HEK293 (cell line): Measurements from ENCODE around the gene PTCD1.
A peak's percentile ranks its signal among the peaks of the same experiment; 100 is the strongest.

Source experiments
- CTCF ChIA-PET: fragments of 350-600 bp; formaldehyde crosslinking; extraction: SDS; loops from one replicate; lab custom pipeline; 2021; ENCODE audit warnings: antibody characterized with exemption; lab: Yijun Ruan, JAX
- POLR2A ChIA-PET: fragments of 300-600 bp; formaldehyde crosslinking; extraction: SDS; loops from one replicate; lab custom pipeline; 2020; ENCODE audit warnings: antibody characterized with exemption, inconsistent platforms; lab: Yijun Ruan, JAX
- H3K27ac ChIP-seq: fragments of 200-500 bp; sonication (Bioruptor generic); 2 replicates; pipeline ENCODE4 v1.5.1; 2014; ENCODE audit warnings: low read depth, low read length, control low read depth, inconsistent platforms; ENCODE audit errors: extremely low read depth
- H3K36me3 ChIP-seq, 2 experiments: fragments of 200-500 bp in 1 of 2; sonication (Bioruptor generic) in 1 of 2; 1 replicate in 1 of 2; 2 replicates in 1 of 2; pipeline ENCODE4 v1.5.1; 2014 to 2017; ENCODE audit warnings: inconsistent platforms in 2 of 2, low read length in 2 of 2; ENCODE audit not compliant: control insufficient read depth in 2 of 2, insufficient read depth in 1 of 2
- H3K4me1 ChIP-seq: fragments of 200-500 bp; sonication (Bioruptor generic); 2 replicates; pipeline ENCODE4 v1.5.1; 2014; ENCODE audit warnings: mild to moderate bottlenecking, low read length, inconsistent platforms; ENCODE audit not compliant: control insufficient read depth, insufficient read depth
- H3K4me3 ChIP-seq: 2 replicates; pipeline ENCODE4 v1.5.1; 2011; ENCODE audit warnings: low read depth, mild to moderate bottlenecking, control low read depth, low read length, moderate library complexity
- H3K9me3 ChIP-seq: fragments of 200-500 bp; sonication (Bioruptor generic); 2 replicates; pipeline ENCODE4 v1.5.1; 2014; ENCODE audit warnings: low read depth, low read length, inconsistent platforms; ENCODE audit not compliant: control insufficient read depth, insufficient read depth
- GLIS1 ChIP-seq: fragments of 450-650 bp; formaldehyde crosslinking; IDR thresholded peaks from 2 replicates; pipeline ENCODE4 v1.5.1; 2016; ENCODE audit warnings: missing biosample characterization, missing genetic modification characterization
- MZF1 ChIP-seq: fragments of 450-650 bp; formaldehyde crosslinking; IDR thresholded peaks from 2 replicates; pipeline ENCODE4 v1.5.1; 2017; ENCODE audit warnings: missing biosample characterization, missing genetic modification characterization, borderline replicate concordance
- TCF7L2 ChIP-seq: IDR thresholded peaks from 2 replicates; pipeline ENCODE4 v1.6.1; 2011; ENCODE audit warnings: low read depth, mild to moderate bottlenecking, inconsistent platforms, low read length, moderate library complexity, borderline replicate concordance
- ZNF157 ChIP-seq: fragments of 450-650 bp; formaldehyde crosslinking; IDR thresholded peaks from 2 replicates; pipeline ENCODE4 v1.5.1; 2016; ENCODE audit warnings: missing biosample characterization, missing genetic modification characterization
- ZNF24 ChIP-seq: fragments of 450-650 bp; formaldehyde crosslinking; IDR thresholded peaks from 2 replicates; pipeline ENCODE4 v1.5.1; 2016; ENCODE audit warnings: missing biosample characterization, missing genetic modification characterization
- ZNF510 ChIP-seq: fragments of 450-650 bp; formaldehyde crosslinking; IDR thresholded peaks from 2 replicates; pipeline ENCODE4 v1.5.1; 2018; ENCODE audit warnings: mild to moderate bottlenecking, missing genetic modification characterization, missing biosample characterization; ENCODE audit not compliant: insufficient replicate concordance
- ZNF513 ChIP-seq: fragments of 450-650 bp; IDR thresholded peaks from 2 replicates; pipeline ENCODE4 v1.5.1; 2018; ENCODE audit warnings: missing biosample characterization, missing genetic modification characterization
- ZNF626 ChIP-seq: fragments of 450-650 bp; sonication (Bioruptor Pico); formaldehyde crosslinking; IDR thresholded peaks from 2 replicates; pipeline ENCODE4 v1.5.1; 2018; ENCODE audit warnings: missing biosample characterization, missing genetic modification characterization, inconsistent platforms
- ZNF654 ChIP-seq: fragments of 450-650 bp; formaldehyde crosslinking; IDR thresholded peaks from 2 replicates; pipeline ENCODE4 v1.5.1; 2016; ENCODE audit warnings: low read depth, missing biosample characterization, missing genetic modification characterization
- ZNF670 ChIP-seq: fragments of 450-650 bp; formaldehyde crosslinking; IDR thresholded peaks from 2 replicates; pipeline ENCODE4 v1.5.1; 2016; ENCODE audit warnings: missing biosample characterization, missing genetic modification characterization, low read depth
- ZNF701 ChIP-seq: fragments of 450-650 bp; formaldehyde crosslinking; IDR thresholded peaks from 2 replicates; pipeline ENCODE4 v1.5.1; 2016; ENCODE audit warnings: missing biosample characterization, missing genetic modification characterization
- ZNF76 ChIP-seq: fragments of 450-650 bp; formaldehyde crosslinking; IDR thresholded peaks from 2 replicates; pipeline ENCODE4; 2016; ENCODE audit warnings: low read depth, missing biosample characterization, missing genetic modification characterization, borderline replicate concordance
- ZNF785 ChIP-seq: fragments of 450-650 bp; formaldehyde crosslinking; IDR thresholded peaks from 2 replicates; pipeline ENCODE4 v1.5.1; 2016; ENCODE audit warnings: missing biosample characterization, missing genetic modification characterization
- ZSCAN18 ChIP-seq: fragments of 450-650 bp; formaldehyde crosslinking; IDR thresholded peaks from 2 replicates; pipeline ENCODE4 v1.5.1; 2016; ENCODE audit warnings: missing biosample characterization, missing genetic modification characterization
- ZSCAN4 ChIP-seq: fragments of 450-650 bp; formaldehyde crosslinking; IDR thresholded peaks from 2 replicates; pipeline ENCODE4 v1.5.1; 2017; ENCODE audit warnings: missing biosample characterization, missing genetic modification characterization
- ZXDB ChIP-seq: fragments of 450-650 bp; formaldehyde crosslinking; IDR thresholded peaks from 2 replicates; pipeline ENCODE4 v1.5.1; 2016; ENCODE audit warnings: missing biosample characterization, missing genetic modification characterization
- TF ChIP-seq, protein P1 (sequence below): fragments of 450-650 bp; formaldehyde crosslinking; IDR thresholded peaks from 2 replicates; pipeline ENCODE4 v1.5.1; 2016; ENCODE audit warnings: missing biosample characterization, missing genetic modification characterization, low read depth

PTCD1 gene

GRCh38 chr7:99381664-99382075 lies 56.9 kb downstream of the PTCD1 start (continued):
- no peak for TF ChIP-seq ZNF513 (tag by site-specific recombination)
- TF ChIP-seq ZXDB (tag by site-specific recombination), result no peak
- TF ChIP-seq ZSCAN18 (tag by site-specific recombination), result no peak
- TF ChIP-seq ZNF654, result no peak
- TF ChIP-seq ZNF785 (tag by site-specific recombination), result no peak
- no peak for TF ChIP-seq ZNF670 (tag by site-specific recombination)
- TF ChIP-seq ZNF157 (tag by site-specific recombination), result no peak
- TF ChIP-seq ZSCAN4 (tag by site-specific recombination), result no peak
- TF ChIP-seq, protein P1, sequence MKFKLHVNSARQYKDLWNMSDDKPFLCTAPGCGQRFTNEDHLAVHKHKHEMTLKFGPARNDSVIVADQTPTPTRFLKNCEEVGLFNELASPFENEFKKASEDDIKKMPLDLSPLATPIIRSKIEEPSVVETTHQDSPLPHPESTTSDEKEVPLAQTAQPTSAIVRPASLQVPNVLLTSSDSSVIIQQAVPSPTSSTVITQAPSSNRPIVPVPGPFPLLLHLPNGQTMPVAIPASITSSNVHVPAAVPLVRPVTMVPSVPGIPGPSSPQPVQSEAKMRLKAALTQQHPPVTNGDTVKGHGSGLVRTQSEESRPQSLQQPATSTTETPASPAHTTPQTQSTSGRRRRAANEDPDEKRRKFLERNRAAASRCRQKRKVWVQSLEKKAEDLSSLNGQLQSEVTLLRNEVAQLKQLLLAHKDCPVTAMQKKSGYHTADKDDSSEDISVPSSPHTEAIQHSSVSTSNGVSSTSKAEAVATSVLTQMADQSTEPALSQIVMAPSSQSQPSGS (tag by site-specific recombination), result no peak

DNA sequence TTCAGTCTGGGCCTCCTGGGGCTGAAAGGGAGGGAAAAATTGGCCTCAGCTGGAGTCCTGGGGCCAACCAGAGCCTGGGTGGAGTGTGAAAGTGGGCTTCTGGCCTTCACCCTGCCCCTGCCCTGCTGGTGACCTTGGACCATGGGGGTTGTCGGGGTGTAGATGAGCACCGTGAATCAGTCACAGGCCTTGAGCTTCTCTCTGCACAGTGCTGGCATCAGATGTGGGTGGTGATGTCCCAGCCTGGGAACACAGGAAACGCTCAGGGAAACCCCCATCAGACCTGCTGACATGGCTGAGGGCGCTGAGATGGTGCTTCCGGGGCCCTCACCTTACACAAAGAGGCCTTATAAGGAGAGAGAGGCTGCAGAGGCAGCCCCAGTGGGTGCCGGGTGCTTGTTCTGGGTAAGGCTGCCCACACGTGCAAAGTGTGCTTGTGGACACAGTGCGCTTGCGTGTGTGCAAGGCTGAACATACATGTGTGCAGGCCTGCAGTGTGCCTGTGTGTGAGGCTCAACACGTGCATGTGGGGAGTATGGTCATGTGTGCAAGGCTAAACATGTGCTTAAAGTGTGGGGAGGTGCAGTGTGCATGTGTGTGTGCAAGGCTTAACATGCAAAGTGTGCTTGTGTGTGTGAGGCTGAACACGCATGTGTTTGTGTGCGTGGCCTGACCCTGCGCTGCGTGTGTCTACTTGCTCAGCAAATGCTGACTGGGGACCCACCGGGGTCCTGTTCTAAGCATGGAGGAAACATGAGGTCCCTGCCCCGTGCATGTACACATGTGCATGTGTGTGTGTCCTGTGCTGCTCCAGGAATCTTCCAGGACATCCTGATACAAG lies 57.6 kb downstream of the PTCD1 start:
- ChIA-PET POLR2A (no interaction called here), CTCF (no interaction called here)
- no peak for TF ChIP-seq MZF1 (tag by site-specific recombination)
- no peak for TF ChIP-seq ZNF24
- peak; percentile 34; the same call in 1 of the 2 replicates for TF ChIP-seq GLIS1 (tag by site-specific recombination)
- no peak for TF ChIP-seq ZNF76 (tag by site-specific recombination)
- no peak for TF ChIP-seq ZNF626 (tag by site-specific recombination)
- no peak for TF ChIP-seq TCF7L2
- no peak for TF ChIP-seq ZNF701 (tag by site-specific recombination)
- no peak for TF ChIP-seq ZNF510 (tag by site-specific recombination)
- H3K9me3 ChIP-seq, result no peaks in the 10 kb centered on the region
- H3K4me3 ChIP-seq, result no peak overlapping the region
- no peaks in the 10 kb centered on the region; the same call in 1 of the 2 replicates for H3K4me1 ChIP-seq
- H3K36me3 ChIP-seq, result peaks cover 5% of the 10 kb centered on the region in 2 experiments; a peak in 2 of 3 replicates
- H3K27ac ChIP-seq, result no peak overlapping the region
